GM12872 (cell line): ENCODE measurements around the gene KRT28.

Source experiments
- CTCF ChIP-seq: IDR thresholded peaks from 3 replicates; pipeline ENCODE4 v1.5.1; 2011; ENCODE audit warnings: low read depth, mild to moderate bottlenecking, low read length, moderate library complexity; ENCODE audit not compliant: insufficient read depth

Gene KRT28

GRCh38 chr17:40793832-40794231 lies 5.9 kb downstream of the KRT28 start:
- no peak for TF ChIP-seq CTCF

GRCh38 chr17:40791787-40792436 lies 7.8 kb downstream of the KRT28 start:
- peak; percentile 52; the same call in 1 of the 3 replicates for TF ChIP-seq CTCF

GRCh38 chr17:40791111-40791510 lies 8.6 kb downstream of the KRT28 start:
- TF ChIP-seq CTCF = no peak

- TF ChIP-seq CTCF = no peak
Observed at GRCh38 chr17:40782450-40782849, 17.3 kb downstream of the KRT28 start, which contains the start of gene KRT27. KRT27 (minus strand) TSS chr17:40782550; CDS start chr17:40782493, 57 bp downstream.

GRCh38 chr17:40779181-40779909 lies 20.4 kb downstream of the KRT28 start:
- TF ChIP-seq CTCF = no peak

- TF ChIP-seq CTCF = no peak
Observed at GRCh38 chr17:40778461-40778860, 21.3 kb downstream of the KRT28 start.

- TF ChIP-seq CTCF = no peak
Observed at GRCh38 chr17:40777971-40778370, 21.8 kb downstream of the KRT28 start.
